Astrocyte (in vitro differentiated cells and primary cell): ENCODE results near the gene CSRNP3. TPM values are rescaled to one million over a fixed set of nuclear protein-coding genes. Genes with fewer than 3 reads are reported as not detected.

Experiments used
- DNase-seq: peaks from one replicate; pipeline ENCODE4 v3.0.0-alpha.2; 2010; ENCODE audit warnings: low read depth
- FAIRE-seq: peaks from 2 replicates; lab custom pipeline; 2011; peaks lifted over from hg19 to GRCh38; lab: Jason Lieb, UNC
- H2AFZ ChIP-seq: 2 replicates; pipeline ENCODE4 v1.6.0; 2012; ENCODE audit warnings: low read depth, low read length, inconsistent platforms
- H3K27ac ChIP-seq: 2 replicates; pipeline ENCODE4 v1.5.1; 2011; ENCODE audit warnings: low read depth, low read length, inconsistent platforms
- H3K27me3 ChIP-seq: 2 replicates; pipeline ENCODE4 v1.6.0; 2011; ENCODE audit warnings: low read length, inconsistent platforms; ENCODE audit not compliant: insufficient read depth
- H3K36me3 ChIP-seq: 2 replicates; pipeline ENCODE4 v1.5.1; 2011; ENCODE audit warnings: low read length, inconsistent platforms; ENCODE audit not compliant: insufficient read depth
- H3K4me1 ChIP-seq: 2 replicates; pipeline ENCODE4 v1.5.1; 2011; ENCODE audit warnings: low read length, inconsistent platforms; ENCODE audit not compliant: insufficient read depth
- H3K4me2 ChIP-seq: 2 replicates; pipeline ENCODE4 v1.6.0; 2012; ENCODE audit warnings: low read length, inconsistent platforms
- H3K4me3 ChIP-seq: 2 replicates; pipeline ENCODE4 v1.5.1; 2011; ENCODE audit warnings: low read depth, mild to moderate bottlenecking, low read length, inconsistent platforms; ENCODE audit not compliant: insufficient read depth
- H3K79me2 ChIP-seq: 2 replicates; pipeline ENCODE4 v1.6.0; 2012; ENCODE audit warnings: mild to moderate bottlenecking, low read length, inconsistent platforms; ENCODE audit not compliant: insufficient read depth
- H3K9ac ChIP-seq: 2 replicates; pipeline ENCODE4 v1.6.0; 2012; ENCODE audit warnings: mild to moderate bottlenecking, low read length, inconsistent platforms
- H3K9me3 ChIP-seq: 2 replicates; pipeline ENCODE4 v1.5.1; 2012; ENCODE audit warnings: low read depth, mild to moderate bottlenecking, low read length, inconsistent platforms; ENCODE audit not compliant: insufficient read depth
- H4K20me1 ChIP-seq: 2 replicates; pipeline ENCODE4 v1.6.0; 2012; ENCODE audit warnings: low read length, inconsistent platforms; ENCODE audit not compliant: insufficient read depth
- H3K27ac Mint-ChIP-seq: one replicate; pipeline ENCODE4 v1.8.0; 2021; ENCODE audit warnings: mild to moderate bottlenecking, mixed read lengths; ENCODE audit not compliant: unreplicated experiment
- H3K27me3 Mint-ChIP-seq: one replicate; pipeline ENCODE4 v1.8.0; 2021; ENCODE audit warnings: low read depth, mixed read lengths; ENCODE audit not compliant: unreplicated experiment
- H3K36me3 Mint-ChIP-seq: one replicate; pipeline ENCODE4 v1.8.0; 2021; ENCODE audit warnings: low read depth, mixed read lengths; ENCODE audit not compliant: unreplicated experiment
- H3K4me1 Mint-ChIP-seq: one replicate; pipeline ENCODE4 v1.8.0; 2021; ENCODE audit warnings: low read depth, mixed read lengths; ENCODE audit not compliant: unreplicated experiment
- H3K4me3 Mint-ChIP-seq: one replicate; pipeline ENCODE4 v1.8.0; 2021; ENCODE audit warnings: mild to moderate bottlenecking, moderate library complexity, mixed read lengths; ENCODE audit not compliant: unreplicated experiment
- H3K9me3 Mint-ChIP-seq: one replicate; pipeline ENCODE4 v1.8.0; 2021; ENCODE audit warnings: mild to moderate bottlenecking, mixed read lengths; ENCODE audit not compliant: unreplicated experiment
- CTCF ChIP-seq: IDR thresholded peaks from 2 replicates; pipeline ENCODE4 v1.5.1; 2011; ENCODE audit warnings: low read depth, mild to moderate bottlenecking, inconsistent platforms, low read length, moderate library complexity; ENCODE audit not compliant: insufficient read depth
- EZH2 ChIP-seq: IDR thresholded peaks from 2 replicates; pipeline ENCODE4 v1.6.1; 2012; ENCODE audit warnings: mild to moderate bottlenecking, low read length, inconsistent platforms; ENCODE audit not compliant: insufficient read depth
- total RNA-seq: library from RNA; stranded (reverse); gene quantifications from 2 replicates; pipeline ENCODE4 v1.2.1, GENCODE V29; 2021

The CSRNP3 gene
- total RNA-seq, 1 donor from 2014 or later: 5.9 TPM

GRCh38 chr2:165576409-165577154 is 107.1 kb downstream of the CSRNP3 start:
- TF ChIP-seq EZH2: no peak
- no peak for TF ChIP-seq CTCF
- Histone ChIP-seq H3K4me3 (no peak overlapping the region), H3K4me1 (peaks cover 12% of the 10 kb centered on the region), H3K9ac (no peak overlapping the region), H4K20me1 (no peaks in the 10 kb centered on the region), H3K79me2 (no peaks in the 10 kb centered on the region), H3K27me3 (no peaks in the 10 kb centered on the region), H2AFZ (no peak overlapping the region), H3K27ac (no peak overlapping the region), H3K9me3 (no peaks in the 10 kb centered on the region), H3K36me3 (no peaks in the 10 kb centered on the region), H3K4me2 (no peak overlapping the region)
- Mint-ChIP-seq H3K4me1 (peaks cover 16% of the 10 kb centered on the region), H3K4me3 (no peak overlapping the region), H3K9me3 (no peaks in the 10 kb centered on the region), H3K27me3 (no peaks in the 10 kb centered on the region), H3K36me3 (peaks cover 2% of the 10 kb centered on the region), H3K27ac (no peak overlapping the region)
- FAIRE-seq: no peak
- DNase-seq: no peak

- Histone ChIP-seq H3K27me3 (no peaks in the 10 kb centered on the region), H4K20me1 (no peaks in the 10 kb centered on the region), H3K4me3 (no peak overlapping the region), H3K36me3 (no peaks in the 10 kb centered on the region), H3K79me2 (no peaks in the 10 kb centered on the region), H3K9ac (no peak overlapping the region), H3K4me2 (peak overlapping the region; percentile 15), H3K9me3 (no peaks in the 10 kb centered on the region), H3K4me1 (peaks cover 7% of the 10 kb centered on the region), H2AFZ (peak overlapping the region; percentile 3), H3K27ac (no peak overlapping the region)
- Mint-ChIP-seq H3K27ac (no peak overlapping the region), H3K4me1 (no peaks in the 10 kb centered on the region), H3K4me3 (no peak overlapping the region), H3K36me3 (peaks cover 2% of the 10 kb centered on the region), H3K27me3 (no peaks in the 10 kb centered on the region), H3K9me3 (no peaks in the 10 kb centered on the region)
- FAIRE-seq: no peak
- TF ChIP-seq CTCF (no peak), EZH2 (no peak)
- peak; percentile 74 for DNase-seq
These were observed 112.9 kb downstream of the CSRNP3 start for GRCh38 chr2:165582409-165582808.

GRCh38 chr2:165582863-165583506 is 113.5 kb downstream of the CSRNP3 start:
- Mint-ChIP-seq H3K27ac (no peak overlapping the region), H3K9me3 (no peaks in the 10 kb centered on the region), H3K4me1 (no peaks in the 10 kb centered on the region), H3K4me3 (no peak overlapping the region), H3K36me3 (peaks cover 2% of the 10 kb centered on the region), H3K27me3 (no peaks in the 10 kb centered on the region)
- peaks cover 7% of the 10 kb centered on the region for H3K4me1 ChIP-seq
- peak overlapping the region; percentile 15 for H3K4me2 ChIP-seq
- no peak for DNase-seq
- no peak for FAIRE-seq
- TF ChIP-seq EZH2: no peak
- no peak for TF ChIP-seq CTCF
- H3K79me2 ChIP-seq: no peaks in the 10 kb centered on the region
- H3K27me3 ChIP-seq: no peaks in the 10 kb centered on the region
- no peak overlapping the region for H3K27ac ChIP-seq
- no peaks in the 10 kb centered on the region for H3K9me3 ChIP-seq
- H3K36me3 ChIP-seq: no peaks in the 10 kb centered on the region
- no peak overlapping the region for H2AFZ ChIP-seq
- H4K20me1 ChIP-seq: no peaks in the 10 kb centered on the region
- H3K9ac ChIP-seq: no peak overlapping the region
- no peak overlapping the region for H3K4me3 ChIP-seq
